ENCODE measurements around the gene PRKCA. TPM values are rescaled to one million over a fixed set of nuclear protein-coding genes. Genes with fewer than 3 reads are reported as not detected.

The PRKCA gene
- total RNA-seq, 1 donor from 2014 or later, result 5.4 TPM

GRCh38 chr17:66664336-66664735 is 361.9 kb downstream of the PRKCA start:
- DNase-seq, result no peak

DNA sequence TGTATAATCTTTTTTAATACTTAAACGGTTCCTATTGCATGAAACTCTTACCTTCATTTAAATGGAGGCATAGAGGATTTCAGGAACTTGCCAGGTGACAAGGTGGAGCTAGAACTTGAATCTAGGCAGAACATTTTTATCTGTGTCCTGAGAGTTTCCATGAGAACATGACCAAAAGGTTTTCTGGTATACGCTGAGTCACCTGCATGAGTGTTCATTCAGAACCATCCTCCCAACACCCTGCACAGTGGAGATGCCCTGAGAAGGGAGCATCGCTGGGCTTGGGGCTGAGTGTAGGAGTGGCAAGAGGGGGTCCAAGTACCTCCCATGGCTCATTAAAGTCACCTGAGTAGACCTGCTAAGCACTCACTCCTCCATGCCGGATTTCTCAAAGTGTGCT is 362.8 kb downstream of the PRKCA start:
- no peak for DNase-seq

DNA sequence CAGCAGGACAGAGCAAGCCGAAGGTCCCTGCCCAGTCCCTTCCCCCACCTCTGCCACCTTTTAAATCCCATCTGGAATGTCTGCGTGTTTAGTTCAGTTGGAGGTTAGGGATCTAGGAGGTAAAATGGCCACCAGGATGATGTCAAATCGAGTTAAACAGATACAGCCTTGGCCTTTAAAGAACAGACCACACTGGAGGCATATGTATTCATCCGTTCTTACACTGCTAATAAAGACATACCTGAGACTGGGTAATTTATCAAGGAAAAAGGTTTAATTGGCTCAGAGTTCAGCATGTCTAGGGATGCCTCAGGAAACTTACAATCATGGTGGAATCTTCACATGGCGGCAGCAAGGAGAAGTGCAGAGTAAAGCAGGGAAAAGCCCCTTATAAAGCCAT is 364.7 kb downstream of the PRKCA start:
- DNase-seq, result no peak

GRCh38 chr17:66667491-66668030 is 365.1 kb downstream of the PRKCA start:
- no peak for DNase-seq

- no peak for DNase-seq
Measured at GRCh38 chr17:66670206-66670605, 367.8 kb downstream of the PRKCA start.

GRCh38 chr17:66671156-66671555 is 368.7 kb downstream of the PRKCA start:
- no peak for DNase-seq

DNA sequence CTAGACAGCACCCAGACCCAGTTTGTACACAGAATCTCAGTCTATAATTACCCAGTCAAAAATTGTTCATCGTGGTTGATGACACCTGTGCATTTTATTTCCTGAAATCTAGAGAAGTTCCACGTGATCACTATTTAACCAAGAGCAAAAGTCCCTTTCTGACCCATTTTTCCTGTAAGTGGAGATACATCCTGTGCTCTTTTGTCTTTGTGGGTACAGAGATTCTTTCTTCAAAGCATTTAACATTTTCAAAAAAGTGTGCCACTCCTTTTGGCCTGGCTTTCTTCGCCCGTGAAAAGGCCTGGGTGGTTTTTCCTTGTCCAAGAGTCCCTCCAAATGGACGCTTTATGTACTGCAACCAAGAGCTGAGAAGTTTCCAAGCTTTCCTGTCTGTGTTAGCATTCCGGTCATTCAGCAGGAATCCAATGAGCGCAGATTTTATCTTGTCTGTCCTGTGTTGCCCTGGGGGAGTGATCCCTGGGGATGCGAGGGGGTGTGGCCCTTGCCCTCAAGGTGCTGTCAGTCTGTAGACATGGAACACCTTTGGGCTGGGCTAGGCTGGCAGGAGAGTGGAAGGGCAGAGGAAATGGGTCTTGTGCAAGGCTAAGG is 371.4 kb downstream of the PRKCA start:
- peak; percentile 84 for DNase-seq

GRCh38 chr17:66675273-66675990 is 373.0 kb downstream of the PRKCA start:
- DNase-seq, result no peak

DNA sequence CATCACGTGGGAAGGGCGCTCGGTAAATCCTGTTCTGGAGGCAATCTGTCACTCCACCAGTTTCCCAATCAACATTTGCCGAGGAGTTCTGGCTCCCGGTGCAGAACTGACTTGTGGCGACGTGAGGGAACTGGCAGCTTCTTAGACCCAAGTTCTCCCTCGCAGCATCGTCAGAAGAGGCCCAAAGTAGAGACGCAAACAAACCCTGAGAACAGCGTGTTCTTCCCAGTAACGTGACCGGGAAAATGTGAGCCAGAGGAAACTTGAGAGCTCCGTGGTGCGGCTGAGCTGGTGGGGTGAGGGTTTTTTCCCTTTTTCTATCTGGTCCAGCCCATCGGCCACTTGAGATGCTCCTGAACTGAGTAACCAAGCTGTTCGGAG is 373.6 kb downstream of the PRKCA start:
- DNase-seq, result no peak

- DNase-seq, result no peak
Measured at GRCh38 chr17:66676421-66676820, 374.0 kb downstream of the PRKCA start.

- no peak for DNase-seq
Measured at GRCh38 chr17:66677201-66677981, 375.0 kb downstream of the PRKCA start.

DNA sequence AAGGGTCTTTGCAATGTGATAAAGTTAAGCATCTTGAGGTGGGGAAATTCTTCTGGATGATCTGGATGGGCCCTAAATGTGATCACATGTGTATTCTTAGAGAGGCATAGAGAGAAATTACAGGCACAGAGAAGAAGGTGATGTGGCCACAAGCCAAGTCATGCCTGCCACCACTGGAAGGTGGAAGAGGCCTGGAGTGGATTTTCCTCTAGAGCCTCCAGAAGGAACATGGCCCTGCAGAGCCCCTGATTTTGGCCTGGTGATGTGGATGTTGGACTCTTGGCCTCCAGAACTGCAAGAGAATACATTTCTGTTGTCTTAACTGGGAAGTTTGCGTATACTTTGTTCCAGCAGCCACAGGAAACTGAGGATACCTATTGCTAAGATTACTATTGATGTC is 375.6 kb downstream of the PRKCA start:
- no peak for DNase-seq

DNA sequence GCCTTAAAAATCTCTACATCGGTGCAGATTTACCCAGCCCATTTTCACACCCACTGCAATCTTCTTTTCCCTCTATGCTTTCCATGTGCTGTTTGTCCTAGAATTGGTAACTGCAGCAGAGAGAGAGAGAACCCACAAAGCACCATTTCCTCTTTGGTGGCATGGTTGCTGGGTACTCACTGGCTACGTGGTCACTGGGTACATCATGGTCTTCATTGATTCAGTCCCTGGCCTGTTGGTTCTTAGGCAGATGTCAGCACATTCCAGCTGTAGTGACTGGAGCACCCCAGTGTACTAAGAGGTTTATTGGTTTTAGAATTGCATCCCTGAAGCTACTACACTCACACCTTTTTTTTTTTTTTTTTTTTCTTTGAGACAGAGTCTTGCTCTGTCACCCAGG is 376.4 kb downstream of the PRKCA start:
- DNase-seq, result no peak

- no peak for DNase-seq
Measured at GRCh38 chr17:66679631-66680517, 377.5 kb downstream of the PRKCA start.

DNA sequence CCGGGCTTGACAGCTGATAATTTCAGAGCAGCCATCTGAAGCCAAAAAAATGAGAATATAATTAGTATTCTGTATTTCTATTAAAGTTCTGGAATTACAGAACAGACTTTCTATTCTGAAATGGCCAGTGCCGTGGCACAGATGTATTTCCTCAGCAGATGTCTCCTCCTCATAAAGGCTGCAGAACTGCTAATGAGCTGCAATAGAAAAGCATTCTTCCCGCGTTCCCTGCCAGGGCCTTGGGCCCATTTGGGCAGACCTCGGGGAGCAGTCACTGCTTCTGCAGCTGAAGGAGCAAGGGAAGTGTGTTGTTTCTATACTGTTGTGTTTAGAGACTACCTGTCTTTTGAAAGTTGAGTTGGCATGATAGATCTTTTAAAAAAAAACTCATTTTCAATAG is 379.9 kb downstream of the PRKCA start:
- DNase-seq, result no peak

DNA sequence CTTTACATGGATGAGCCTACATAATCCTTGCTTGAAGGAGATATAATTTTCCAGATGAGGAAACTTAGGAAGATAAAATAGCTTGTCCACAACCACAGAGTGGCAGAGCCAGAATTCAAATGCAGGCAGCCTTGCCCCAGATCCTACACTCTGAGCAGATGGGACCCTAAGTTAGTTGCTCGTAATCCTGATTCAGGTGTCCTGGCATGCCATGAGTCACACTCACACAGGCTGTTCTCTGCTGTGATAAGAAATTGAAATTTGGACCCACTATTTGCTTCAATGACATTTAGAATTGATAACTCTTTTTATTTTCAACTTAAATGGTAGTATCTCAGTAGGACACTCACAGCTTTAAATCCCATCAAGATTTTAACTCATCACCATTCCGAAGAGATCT is 381.8 kb downstream of the PRKCA start:
- no peak for DNase-seq

GRCh38 chr17:66684731-66685130 is 382.3 kb downstream of the PRKCA start:
- DNase-seq, result no peak

DNA sequence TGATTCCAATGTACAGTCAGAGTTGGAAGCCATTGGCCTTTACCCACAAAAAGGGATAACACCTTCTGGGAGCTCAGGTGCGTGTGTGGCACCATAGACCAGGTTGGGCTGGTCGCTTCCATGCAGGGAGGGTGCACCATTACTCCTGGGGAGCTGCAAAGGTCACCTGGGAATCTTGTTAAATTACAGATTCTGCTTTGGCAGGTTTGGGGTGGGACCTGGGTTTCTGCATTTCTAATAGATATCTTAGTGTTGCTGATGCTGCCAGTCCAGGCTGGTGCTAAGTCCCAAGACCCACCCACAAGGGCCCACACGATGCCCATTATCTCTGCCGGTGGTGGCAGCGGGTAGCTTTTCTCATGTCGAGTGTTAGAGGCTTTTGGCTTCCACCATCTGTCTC is 384.2 kb downstream of the PRKCA start:
- DNase-seq, result no peak

DNA sequence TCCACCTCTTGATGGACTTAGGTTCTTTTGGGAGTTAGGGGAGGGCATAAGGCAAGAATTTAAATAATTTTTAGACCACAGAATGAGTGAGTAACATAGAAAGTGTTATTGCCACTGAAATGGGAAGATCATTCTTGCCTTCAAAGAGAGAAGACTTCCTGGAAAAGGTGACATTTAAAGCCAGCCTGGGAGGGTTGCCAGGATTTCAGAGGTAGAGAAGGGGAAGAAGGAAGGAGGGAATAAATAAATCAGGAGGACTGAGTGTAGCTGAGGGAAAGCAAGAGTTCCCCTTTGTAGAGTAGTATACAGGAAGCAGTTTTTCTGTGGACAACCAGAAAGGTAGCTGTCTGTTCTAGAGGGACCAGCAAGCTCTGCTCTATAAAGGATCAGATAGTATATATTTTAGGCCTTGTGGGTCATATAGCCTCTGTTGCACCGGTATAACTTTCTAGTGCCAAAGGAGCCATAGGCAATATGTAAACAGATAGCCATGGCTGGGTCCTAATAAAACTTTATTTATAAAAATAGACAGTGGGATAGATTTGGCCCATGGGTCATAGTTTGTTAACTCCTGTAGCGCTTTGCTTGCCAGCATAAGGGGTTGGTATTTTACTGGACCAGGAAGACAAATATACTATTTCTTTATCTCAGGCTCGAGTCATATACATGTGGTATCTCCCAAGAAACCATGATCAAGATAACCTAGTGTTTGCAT is 385.3 kb downstream of the PRKCA start:
- DNase-seq, result no peak

DNA sequence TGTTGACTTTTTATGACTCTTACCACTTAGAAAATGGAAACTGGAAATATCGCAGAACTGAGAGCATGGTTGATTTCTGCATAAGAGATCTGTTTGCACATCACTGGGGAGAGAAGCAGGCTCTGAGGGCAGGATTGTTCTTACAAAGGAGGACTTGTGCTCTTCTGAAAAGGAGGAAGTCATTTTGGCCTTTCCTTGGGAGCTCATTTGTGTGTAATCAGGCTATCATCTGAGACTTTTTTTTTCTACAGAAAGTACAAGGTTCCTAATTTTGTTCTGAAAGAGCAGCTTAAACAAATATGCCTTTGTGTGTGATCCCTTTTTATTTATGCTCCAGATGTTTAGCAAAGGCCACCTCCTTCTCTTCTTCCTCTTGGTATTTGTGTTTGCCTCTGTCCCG is 386.8 kb downstream of the PRKCA start:
- DNase-seq, result no peak

DNA sequence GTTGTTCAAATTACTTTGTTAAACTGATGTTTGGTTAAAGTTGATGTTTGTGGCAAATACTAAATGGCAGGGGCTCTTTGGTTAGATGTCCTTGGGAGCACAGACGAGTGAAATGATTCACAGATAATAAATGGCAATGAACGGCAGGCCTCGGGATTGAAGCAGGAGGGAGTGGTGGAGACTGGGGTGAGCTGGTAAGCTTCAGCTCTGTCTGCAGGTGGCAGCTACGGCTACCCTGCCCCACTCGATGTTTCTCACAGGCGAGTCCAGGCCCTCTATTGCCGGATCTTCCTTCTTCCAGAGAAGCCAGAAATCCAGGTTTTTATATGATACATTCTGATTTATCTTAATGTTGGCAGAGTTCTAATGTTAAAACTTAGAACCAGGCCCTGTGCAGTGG is 387.8 kb downstream of the PRKCA start:
- DNase-seq, result no peak
